ENCODE results near the gene POFUT2.
"Not testable (repeated sequence)": the region's sequence is repeated elsewhere in the genome, so short reads cannot be mapped to it uniquely, and the experiment has no call there.

POFUT2 gene

DNA sequence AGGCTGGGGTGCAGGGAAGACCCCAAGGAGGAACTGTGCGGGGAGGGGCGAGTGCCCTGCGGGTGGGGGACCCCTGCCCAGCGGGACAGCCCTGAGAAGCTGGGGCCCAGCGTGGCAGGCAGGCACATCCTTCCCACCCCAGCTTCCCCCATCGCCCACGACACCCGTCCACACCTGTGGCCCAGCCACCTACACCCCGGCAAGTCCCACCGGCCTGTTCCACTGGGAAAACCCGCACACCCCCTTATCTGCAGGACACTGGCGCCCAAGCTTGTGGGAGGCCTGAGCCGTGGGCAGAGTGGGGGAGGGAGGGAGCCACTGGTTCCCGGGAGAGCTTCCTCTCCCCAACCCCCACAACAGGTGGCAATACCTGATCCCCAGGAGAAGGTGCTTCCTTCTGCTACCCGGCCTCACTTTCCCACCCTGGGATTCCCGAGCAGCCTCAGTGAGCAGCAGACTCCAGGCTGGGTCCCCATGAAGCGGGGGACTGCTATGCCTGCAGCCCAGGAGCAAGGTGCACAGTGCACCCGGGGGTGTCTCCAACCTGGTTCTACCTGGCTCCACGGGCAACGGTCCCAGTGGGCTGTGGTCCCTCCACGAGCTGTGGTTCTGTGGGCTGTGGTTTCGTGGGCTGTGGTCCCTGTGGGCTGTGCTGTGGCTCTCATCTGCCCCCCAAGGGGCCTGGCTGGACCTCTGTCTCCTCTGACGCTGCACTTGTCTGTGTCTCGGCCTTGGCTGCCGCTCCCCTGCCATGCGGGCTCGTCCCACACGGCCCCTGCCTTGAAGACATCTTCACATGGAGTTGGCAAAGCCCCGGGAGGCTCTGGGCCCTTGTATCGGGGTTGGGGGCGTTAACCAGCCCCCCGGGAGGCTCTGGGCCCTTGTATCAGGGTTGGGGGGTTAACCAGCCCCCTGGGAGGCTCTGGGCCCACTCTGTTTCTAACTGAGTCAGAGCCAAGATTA is 37.8 kb upstream of the POFUT2 start:
- DNase-seq = no peak

GRCh38 chr21:45324489-45325205 is 37.0 kb upstream of the POFUT2 start:
- DNase-seq = no peak

GRCh38 chr21:45323487-45324311 is 36.0 kb upstream of the POFUT2 start:
- no peak for DNase-seq

- DNase-seq = no peak
Observed at GRCh38 chr21:45322960-45323461, 35.3 kb upstream of the POFUT2 start.

- no peak for DNase-seq
Observed at GRCh38 chr21:45322231-45322959, 34.7 kb upstream of the POFUT2 start.

GRCh38 chr21:45320261-45321025 is 32.7 kb upstream of the POFUT2 start:
- no peak for DNase-seq

DNA sequence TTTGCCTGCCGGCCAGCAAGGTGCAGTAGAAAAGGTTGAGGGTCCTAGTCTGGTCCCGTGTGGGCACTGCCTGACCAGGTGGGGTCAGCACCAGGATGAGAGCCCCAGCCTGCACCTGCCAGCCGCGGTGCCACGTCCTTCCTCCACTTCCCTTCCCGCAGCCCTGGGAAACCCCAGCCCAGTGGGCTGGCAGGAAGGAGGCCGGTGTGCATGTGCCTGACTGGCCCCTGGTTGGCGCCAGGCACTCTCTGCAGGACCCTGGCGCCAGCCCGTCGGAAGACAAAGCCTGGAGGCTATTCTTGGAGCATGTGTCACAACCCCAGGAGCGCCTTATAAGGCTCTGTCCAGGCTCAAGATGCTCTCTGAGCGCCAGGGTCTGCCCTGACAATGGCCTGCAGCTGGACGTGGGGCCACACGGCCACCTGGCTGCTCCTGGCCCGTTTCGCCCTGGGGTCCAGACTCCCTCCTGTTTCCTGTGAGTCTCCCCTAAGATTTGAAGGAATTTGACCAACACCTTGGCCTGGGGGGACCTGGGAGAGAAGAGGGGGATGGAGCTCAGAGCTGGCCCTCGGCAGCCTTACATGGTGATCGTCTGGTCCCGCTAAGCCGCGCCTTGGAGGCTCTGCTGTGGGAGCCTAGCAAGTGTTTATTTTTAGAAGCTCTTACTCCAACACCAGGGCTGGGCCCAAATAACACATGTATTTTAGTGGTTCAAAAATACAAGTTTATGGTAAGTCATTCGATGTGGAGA is 31.9 kb upstream of the POFUT2 start:
- DNase-seq = no peak

DNA sequence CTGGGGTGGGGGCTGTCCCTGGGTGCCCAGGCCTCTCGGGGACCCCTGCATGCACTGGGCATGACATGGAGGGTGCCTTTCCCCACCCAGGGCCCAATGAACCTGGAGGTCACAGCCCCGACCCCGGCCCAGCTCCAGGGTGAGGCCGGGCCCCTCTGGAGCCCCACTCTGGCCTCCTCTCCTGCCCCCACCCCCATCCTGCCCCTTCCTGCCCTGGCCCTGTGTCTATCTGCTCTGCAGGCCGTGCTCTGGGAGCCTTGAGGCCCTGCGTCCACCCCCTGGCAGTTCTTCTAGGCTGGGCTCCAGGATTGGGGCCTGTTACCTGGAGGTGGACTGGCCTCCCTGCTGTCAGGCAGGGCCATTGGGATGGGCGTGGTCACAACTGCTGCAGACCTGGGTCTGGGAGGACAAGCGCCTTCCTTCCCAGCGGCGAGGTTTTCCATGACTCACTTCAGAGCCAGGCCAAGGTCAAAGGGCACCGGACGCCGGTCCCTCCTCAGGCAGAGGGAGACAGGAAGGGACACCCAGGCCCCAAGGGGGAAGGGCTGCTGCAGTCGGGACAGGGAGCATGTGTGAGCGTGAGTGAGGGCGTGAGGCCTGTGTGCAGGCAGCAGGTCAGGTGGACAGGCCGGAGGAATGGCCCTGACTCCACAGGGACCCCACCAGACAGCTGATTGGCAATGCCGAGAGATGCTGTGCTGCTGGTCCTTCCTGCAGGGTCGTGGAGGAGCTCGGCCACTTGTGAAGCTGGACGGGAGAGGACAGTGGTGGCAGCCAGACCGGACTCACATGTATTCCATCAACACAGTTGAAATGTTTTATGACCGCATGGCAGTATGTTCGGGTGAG is 31.1 kb upstream of the POFUT2 start:
- DNase-seq = no peak

- no peak for DNase-seq
Observed at GRCh38 chr21:45318146-45318555, 30.5 kb upstream of the POFUT2 start.

DNA sequence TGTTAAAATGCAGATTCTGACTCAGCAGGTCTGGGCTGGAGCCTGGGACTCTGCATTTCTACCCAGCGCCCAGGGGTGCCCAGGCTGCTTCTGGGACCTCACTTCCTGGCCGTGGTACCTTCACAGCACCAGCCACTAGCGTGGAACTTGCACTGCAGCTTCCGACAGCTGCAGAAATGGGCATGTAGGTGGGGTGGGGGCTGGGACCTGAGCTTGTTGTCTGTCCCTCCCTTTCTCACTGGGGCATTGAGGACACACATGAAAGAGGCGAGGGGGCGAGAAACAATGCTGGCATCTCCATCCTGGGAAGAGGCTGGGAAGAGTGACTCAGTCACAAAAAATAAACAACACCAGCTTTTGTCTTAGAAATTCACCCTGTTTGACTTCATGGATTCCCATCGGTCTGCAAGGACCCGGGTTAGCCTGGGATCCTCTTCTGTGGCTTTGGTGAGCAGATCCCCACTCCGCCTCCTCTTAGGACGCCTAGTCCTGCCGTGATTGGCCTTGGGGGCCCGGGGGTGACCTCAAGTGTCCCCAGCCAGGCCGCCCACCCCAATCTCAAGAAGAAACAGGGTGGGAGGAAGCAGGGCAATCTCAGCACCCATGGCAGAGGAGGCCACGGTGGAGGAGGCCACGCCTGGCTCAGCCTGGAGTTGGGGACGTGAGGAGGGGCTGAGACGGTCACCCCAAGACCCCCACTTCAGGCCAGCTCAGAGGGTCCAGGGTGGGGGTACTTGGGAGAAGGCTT is 29.9 kb upstream of the POFUT2 start:
- DNase-seq = no peak

GRCh38 chr21:45316871-45317397 is 29.2 kb upstream of the POFUT2 start:
- DNase-seq = no peak

DNA sequence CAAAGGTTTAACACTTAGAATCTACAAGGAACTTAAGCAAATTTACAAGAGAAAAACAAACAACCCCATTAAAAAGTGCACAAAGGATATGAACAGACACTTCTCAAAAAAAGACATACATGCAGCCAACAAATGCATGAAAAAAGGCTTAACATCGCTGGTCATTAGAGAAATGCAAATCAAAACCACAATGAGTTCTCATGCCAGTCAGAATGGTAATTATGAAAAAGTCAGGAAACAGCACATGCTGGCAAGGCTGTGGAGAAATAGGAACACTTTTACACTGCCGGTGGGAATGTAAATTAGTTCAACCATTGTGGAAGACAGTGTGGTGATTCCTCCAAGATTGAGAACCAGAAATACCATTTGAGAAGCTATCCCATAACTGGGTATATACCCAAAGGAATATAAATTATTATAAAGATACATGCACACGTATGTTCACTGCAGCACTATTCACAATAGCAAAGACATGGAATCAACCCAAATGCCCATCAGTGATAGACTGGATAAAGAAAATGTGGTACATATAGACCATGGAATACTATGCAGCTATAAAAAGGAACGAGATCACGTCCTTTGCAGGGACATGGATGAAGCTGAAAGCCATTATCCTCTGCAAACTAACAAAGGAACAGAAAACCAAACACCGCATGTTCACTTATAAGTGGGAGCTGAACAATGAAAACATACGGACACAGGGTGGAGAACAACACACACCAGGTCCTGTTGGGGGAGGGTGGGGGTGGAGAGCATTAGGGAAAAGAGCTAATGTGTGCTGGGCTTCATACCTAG is 28.2 kb upstream of the POFUT2 start:
- DNase-seq = not testable (repeated sequence)

- DNase-seq = no peak
Observed at GRCh38 chr21:45313682-45314081, 26.0 kb upstream of the POFUT2 start.

DNA sequence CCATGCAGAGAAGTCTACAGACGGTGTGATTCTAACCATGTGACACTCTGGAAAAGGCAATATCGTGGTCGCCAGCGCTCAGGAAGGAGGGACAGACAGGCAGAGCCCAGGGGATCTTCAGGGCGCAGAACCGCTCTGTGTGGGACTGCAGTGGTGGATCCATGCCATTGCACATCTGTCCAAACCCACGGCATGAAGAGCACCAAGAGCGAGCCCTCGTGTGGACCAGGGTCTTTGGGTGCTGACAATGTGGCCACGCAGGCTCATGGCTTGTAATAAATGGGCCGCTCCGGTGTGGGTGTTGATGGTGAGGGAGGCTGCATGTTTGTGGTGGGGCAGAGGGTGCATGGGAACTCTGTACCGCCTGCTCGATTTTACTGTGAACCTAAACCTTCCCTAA is 25.3 kb upstream of the POFUT2 start:
- no peak for DNase-seq

- DNase-seq = no peak
Observed at GRCh38 chr21:45312296-45312695, 24.6 kb upstream of the POFUT2 start.

- no peak for DNase-seq
Observed at GRCh38 chr21:45310459-45310858, 22.8 kb upstream of the POFUT2 start.

- no peak for DNase-seq
Observed at GRCh38 chr21:45309987-45310381, 22.3 kb upstream of the POFUT2 start.

Measured in NCI-H774 (cell line).